ENCODE data around the gene CRNN.

Gene CRNN

GRCh38 chr1:152459596-152460528 lies 45.8 kb upstream of the CRNN start:
- no peaks in the 10 kb centered on the region for H3K27me3 ChIP-seq (ENCODE audit: insufficient read depth, poor library complexity, severe bottlenecking)
- H3K4me3 ChIP-seq (replicated peaks; ENCODE audit: insufficient read depth, low read length): no peak overlapping the region
- no peak overlapping the region for H3K27ac ChIP-seq (replicated peaks)
- TF ChIP-seq CTCF (IDR thresholded peaks at IDR 0.05; ENCODE audit: insufficient read depth, low read length): peak; percentile 78
- TF ChIP-seq POLR2AphosphoS5 (IDR thresholded peaks at IDR 0.05; ENCODE audit: low read depth): no peak
- TF ChIP-seq SPI1 (IDR thresholded peaks at IDR 0.05; ENCODE audit: borderline replicate concordance, low read depth): no peak
- no peak for TF ChIP-seq GABPA (IDR thresholded peaks at IDR 0.05; ENCODE audit: low read depth)
- TF ChIP-seq REST (IDR thresholded peaks at IDR 0.05; ENCODE audit: insufficient replicate concordance, low read depth): no peak
- peak; percentile 48 to 75 for DNase-seq (ENCODE audit: low read depth in 1 of 2, low spot score in 1 of 2)

GRCh38 chr1:152458384-152459185 lies 44.5 kb upstream of the CRNN start:
- TF ChIP-seq CTCF (IDR thresholded peaks at IDR 0.05; ENCODE audit: insufficient read depth, low read length): peak; percentile 83
- TF ChIP-seq POLR2AphosphoS5 (IDR thresholded peaks at IDR 0.05; ENCODE audit: low read depth): no peak
- no peak overlapping the region for H3K27ac ChIP-seq (replicated peaks)
- DNase-seq (ENCODE audit: low read depth in 1 of 2, low spot score in 1 of 2): peak; percentile 55 to 78
- peaks cover 3% of the 10 kb centered on the region for H3K27me3 ChIP-seq (ENCODE audit: insufficient read depth, poor library complexity, severe bottlenecking)
- H3K4me3 ChIP-seq (replicated peaks; ENCODE audit: insufficient read depth, low read length): no peak overlapping the region

GRCh38 chr1:152457561-152457960 lies 43.5 kb upstream of the CRNN start:
- TF ChIP-seq REST (IDR thresholded peaks at IDR 0.05; ENCODE audit: insufficient replicate concordance, low read depth): no peak
- no peak for TF ChIP-seq POLR2AphosphoS5 (IDR thresholded peaks at IDR 0.05; ENCODE audit: low read depth)
- TF ChIP-seq CTCF (IDR thresholded peaks at IDR 0.05; ENCODE audit: insufficient read depth, low read length): no peak
- TF ChIP-seq GABPA (IDR thresholded peaks at IDR 0.05; ENCODE audit: low read depth): no peak
- no peak for TF ChIP-seq SPI1 (IDR thresholded peaks at IDR 0.05; ENCODE audit: borderline replicate concordance, low read depth)
- Histone ChIP-seq H3K27me3 (ENCODE audit: insufficient read depth, poor library complexity, severe bottlenecking) (peaks cover 3% of the 10 kb centered on the region), H3K4me3 (replicated peaks; ENCODE audit: insufficient read depth, low read length) (no peak overlapping the region), H3K27ac (replicated peaks) (no peak overlapping the region)
- DNase-seq (ENCODE audit: low read depth in 1 of 2, low spot score in 1 of 2): no peak
